ENCODE data around the gene PRM2.
A peak's percentile ranks its signal among the peaks of the same experiment; 100 is the strongest.
"Not testable (repeated sequence)": the region's sequence is repeated elsewhere in the genome, so short reads cannot be mapped to it uniquely, and the experiment has no call there.

Gene PRM2

GRCh38 chr16:11301645-11302501 is 25.6 kb upstream of the PRM2 start:
- H4K20me1 ChIP-seq (ENCODE audit: insufficient read depth, low read length): no peaks in the 10 kb centered on the region
- H3K4me3 ChIP-seq (ENCODE audit: low read length): no peak overlapping the region
- H3K9me3 ChIP-seq (ENCODE audit: insufficient read depth, low read length): no peaks in the 10 kb centered on the region
- no peaks in the 10 kb centered on the region for H3K36me3 ChIP-seq (replicated peaks; ENCODE audit: low read depth, low read length)
- no peak overlapping the region for H3K27ac ChIP-seq (ENCODE audit: low read length)
- no peak for TF ChIP-seq EZH2phosphoT487 (IDR thresholded peaks at IDR 0.05; ENCODE audit: low read depth)
- no peak for TF ChIP-seq CTCF (IDR thresholded peaks at IDR 0.05; ENCODE audit: low read depth, low read length)
- no peaks in the 10 kb centered on the region for H3K79me2 ChIP-seq (ENCODE audit: low read length)
- no peak overlapping the region for H2AFZ ChIP-seq (ENCODE audit: low read depth, low read length)
- H3K9ac ChIP-seq (ENCODE audit: low read length): no peak overlapping the region
- peaks cover 30% of the 10 kb centered on the region for H3K4me1 ChIP-seq (ENCODE audit: low read length)
- H3K4me2 ChIP-seq (ENCODE audit: low read length): no peak overlapping the region
- H3K27me3 ChIP-seq (ENCODE audit: low read depth, low read length): no peaks in the 10 kb centered on the region

GRCh38 chr16:11300560-11300892 is 24.2 kb upstream of the PRM2 start:
- H3K4me1 ChIP-seq (ENCODE audit: low read length): peaks cover 40% of the 10 kb centered on the region
- H3K9me3 ChIP-seq (ENCODE audit: insufficient read depth, low read length): no peaks in the 10 kb centered on the region
- no peaks in the 10 kb centered on the region for H3K79me2 ChIP-seq (ENCODE audit: low read length)
- TF ChIP-seq EZH2phosphoT487 (IDR thresholded peaks at IDR 0.05; ENCODE audit: low read depth) (no peak), CTCF (IDR thresholded peaks at IDR 0.05; ENCODE audit: low read depth, low read length) (no peak)
- H4K20me1 ChIP-seq (ENCODE audit: insufficient read depth, low read length): no peaks in the 10 kb centered on the region
- no peaks in the 10 kb centered on the region for H3K27me3 ChIP-seq (ENCODE audit: low read depth, low read length)
- H3K27ac ChIP-seq (ENCODE audit: low read length): no peak overlapping the region
- no peak overlapping the region for H3K9ac ChIP-seq (ENCODE audit: low read length)
- H2AFZ ChIP-seq (ENCODE audit: low read depth, low read length): no peak overlapping the region
- H3K36me3 ChIP-seq (replicated peaks; ENCODE audit: low read depth, low read length): no peaks in the 10 kb centered on the region
- no peak overlapping the region for H3K4me2 ChIP-seq (ENCODE audit: low read length)
- no peak overlapping the region for H3K4me3 ChIP-seq (ENCODE audit: low read length)

GRCh38 chr16:11299865-11300559 is 23.7 kb upstream of the PRM2 start:
- no peak overlapping the region for H3K27ac ChIP-seq (ENCODE audit: low read length)
- no peaks in the 10 kb centered on the region for H4K20me1 ChIP-seq (ENCODE audit: insufficient read depth, low read length)
- peaks cover 40% of the 10 kb centered on the region for H3K4me1 ChIP-seq (ENCODE audit: low read length)
- H3K27me3 ChIP-seq (ENCODE audit: low read depth, low read length): no peaks in the 10 kb centered on the region
- no peak overlapping the region for H3K9ac ChIP-seq (ENCODE audit: low read length)
- no peaks in the 10 kb centered on the region for H3K9me3 ChIP-seq (ENCODE audit: insufficient read depth, low read length)
- no peak for TF ChIP-seq CTCF (IDR thresholded peaks at IDR 0.05; ENCODE audit: low read depth, low read length)
- no peak for TF ChIP-seq EZH2phosphoT487 (IDR thresholded peaks at IDR 0.05; ENCODE audit: low read depth)
- H3K4me2 ChIP-seq (ENCODE audit: low read length): no peak overlapping the region
- no peak overlapping the region for H2AFZ ChIP-seq (ENCODE audit: low read depth, low read length)
- H3K4me3 ChIP-seq (ENCODE audit: low read length): no peak overlapping the region
- no peaks in the 10 kb centered on the region for H3K36me3 ChIP-seq (replicated peaks; ENCODE audit: low read depth, low read length)
- no peaks in the 10 kb centered on the region for H3K79me2 ChIP-seq (ENCODE audit: low read length)

- H4K20me1 ChIP-seq (ENCODE audit: insufficient read depth, low read length); H3K36me3 ChIP-seq (replicated peaks; ENCODE audit: low read depth, low read length); H3K27ac ChIP-seq (ENCODE audit: low read length); H3K79me2 ChIP-seq (ENCODE audit: low read length); H3K9ac ChIP-seq (ENCODE audit: low read length); H2AFZ ChIP-seq (ENCODE audit: low read depth, low read length); H3K9me3 ChIP-seq (ENCODE audit: insufficient read depth, low read length); H3K4me3 ChIP-seq (ENCODE audit: low read length); H3K27me3 ChIP-seq (ENCODE audit: low read depth, low read length): not testable (repeated sequence)
- Histone ChIP-seq H3K4me1 (ENCODE audit: low read length) (peaks cover 40% of the 10 kb centered on the region), H3K4me2 (ENCODE audit: low read length) (peak overlapping the region; percentile 19)
Measured at GRCh38 chr16:11298950-11299547, 22.8 kb upstream of the PRM2 start.

All from OCI-LY3 (cell line).